GM21717 (cell line): Measurements from ENCODE around the gene FNDC3B.

Source experiments
- ATAC-seq: cut with Tn5 transposase; IDR thresholded peaks from one replicate; pipeline ENCODE4 v1.9.1; 2021; ENCODE audit warnings: mild to moderate bottlenecking, moderate library complexity; ENCODE audit not compliant: unreplicated experiment

Gene FNDC3B

DNA sequence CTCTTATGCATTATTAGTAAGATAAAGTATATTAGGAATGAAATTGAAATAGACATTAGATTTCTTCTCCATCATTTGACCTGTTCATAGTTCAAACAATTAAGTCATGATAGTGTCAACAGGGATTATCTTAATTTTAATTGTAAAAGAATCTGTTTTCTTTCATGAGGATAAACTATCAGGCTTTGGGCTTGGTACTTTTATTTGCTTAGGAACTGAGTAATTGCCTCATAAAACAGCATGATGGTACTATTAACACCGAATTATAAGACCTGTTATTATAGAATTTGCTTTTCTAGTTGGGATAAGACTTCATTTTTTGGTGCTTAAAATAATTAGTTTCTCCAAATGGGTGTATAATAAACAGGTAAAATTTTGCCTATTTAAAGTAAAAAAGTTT is 71.8 kb downstream of the FNDC3B start:
- ATAC-seq = no peak

DNA sequence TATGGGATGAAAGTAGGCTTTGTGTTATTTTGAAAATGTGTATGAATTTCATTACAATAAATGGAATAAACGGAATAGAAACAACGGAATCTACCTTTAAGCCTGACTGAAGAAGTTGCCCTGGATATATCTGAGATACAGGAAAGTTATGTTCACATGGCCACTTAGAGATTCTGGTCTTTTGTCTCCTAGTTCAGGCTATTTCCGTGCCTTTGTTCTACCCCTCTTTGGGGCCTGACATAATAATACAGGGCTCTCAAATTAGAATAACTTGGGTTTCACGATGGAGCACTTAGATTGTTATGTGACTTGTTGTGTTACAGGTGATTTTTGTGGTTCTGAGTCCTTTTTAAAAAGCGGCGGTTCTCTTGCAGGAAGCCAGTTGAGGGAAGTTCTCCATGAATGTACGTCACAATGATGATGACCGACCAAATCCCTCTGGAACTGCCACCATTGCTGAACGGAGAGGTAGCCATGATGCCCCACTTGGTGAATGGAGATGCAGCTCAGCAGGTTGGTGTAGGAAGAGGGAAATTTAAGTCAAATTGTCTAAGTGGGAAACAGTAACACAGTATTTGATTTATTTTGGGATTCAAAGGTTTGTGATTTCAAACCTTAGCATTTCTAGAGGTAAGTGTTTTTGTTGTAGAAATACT is 72.8 kb downstream of the FNDC3B start:
- no peak for ATAC-seq

DNA sequence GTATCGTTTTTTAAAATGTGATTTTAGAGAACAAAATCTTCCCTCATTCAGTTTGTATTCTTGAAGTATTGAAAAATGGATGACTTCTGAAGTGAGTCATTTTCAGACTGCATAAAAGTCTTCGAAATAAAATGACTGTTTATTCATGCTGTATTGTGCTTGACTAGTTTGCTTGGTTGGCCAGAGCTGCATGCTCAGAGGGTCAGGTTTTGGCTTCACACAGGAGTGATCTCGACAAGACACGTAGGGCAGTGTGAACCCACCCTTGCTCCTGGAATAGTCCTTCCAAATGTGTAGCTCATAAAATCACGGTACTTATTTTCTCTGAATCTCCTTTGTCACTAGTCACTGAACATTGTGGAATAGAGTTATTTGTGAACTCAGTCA is 73.3 kb downstream of the FNDC3B start:
- no peak for ATAC-seq

DNA sequence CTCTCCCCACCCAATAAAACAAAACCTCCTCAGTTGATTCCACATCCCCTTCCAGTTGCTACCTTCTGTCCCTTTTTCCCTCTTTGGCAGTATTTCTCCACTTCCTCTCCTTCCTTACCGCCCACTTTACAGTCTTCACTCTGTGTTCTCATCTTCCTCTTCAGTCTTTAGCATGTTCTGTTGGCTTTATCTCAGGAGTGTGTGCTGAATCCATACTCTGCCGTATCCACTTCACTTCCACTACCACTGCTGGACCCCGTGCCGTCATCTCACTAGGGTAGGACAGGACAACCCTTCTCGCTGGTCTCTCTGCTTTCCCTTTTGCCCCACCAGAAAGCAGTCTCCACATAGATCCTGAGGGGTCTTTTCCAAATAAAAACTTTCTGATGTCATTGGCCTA is 74.3 kb downstream of the FNDC3B start:
- no peak for ATAC-seq

DNA sequence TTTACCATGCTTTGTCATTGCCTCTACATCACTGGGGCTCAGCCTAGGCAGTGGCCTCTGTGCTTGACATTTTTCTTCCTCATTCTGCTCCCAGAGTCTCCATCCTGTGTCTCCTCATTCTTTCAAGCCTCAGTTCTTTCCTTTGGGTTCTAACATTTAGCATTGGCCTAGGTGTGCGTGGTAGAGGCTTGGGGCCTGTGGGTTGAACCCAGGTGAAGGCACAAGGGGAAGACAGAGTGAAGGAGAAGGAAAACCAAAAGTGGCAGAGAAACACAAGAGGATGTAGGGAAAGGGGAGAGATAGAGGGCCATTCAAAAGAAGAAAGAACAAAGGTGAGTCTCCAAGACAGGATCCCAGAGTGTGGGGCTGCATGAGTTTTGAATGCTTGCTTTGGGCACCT is 75.7 kb downstream of the FNDC3B start:
- ATAC-seq = no peak

DNA sequence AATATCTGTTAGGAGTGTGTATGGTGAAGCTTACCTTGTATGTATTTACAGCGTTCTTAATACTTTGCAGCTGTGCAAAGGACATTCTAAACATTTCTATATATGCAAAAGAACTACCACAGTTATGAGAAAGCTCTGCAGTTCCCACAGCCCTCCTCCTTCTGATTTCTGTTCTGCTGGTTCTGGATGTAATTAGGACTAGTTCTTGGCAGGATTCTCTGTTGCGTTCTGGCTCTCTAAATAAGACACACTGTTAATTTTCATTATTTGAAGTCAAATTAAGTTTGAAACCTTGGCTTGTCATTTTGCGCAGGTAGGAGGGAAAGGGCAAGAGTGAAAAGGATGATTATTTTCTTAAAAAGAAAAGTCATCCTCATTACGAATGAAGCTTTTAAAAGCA is 76.4 kb downstream of the FNDC3B start:
- ATAC-seq = no peak

DNA sequence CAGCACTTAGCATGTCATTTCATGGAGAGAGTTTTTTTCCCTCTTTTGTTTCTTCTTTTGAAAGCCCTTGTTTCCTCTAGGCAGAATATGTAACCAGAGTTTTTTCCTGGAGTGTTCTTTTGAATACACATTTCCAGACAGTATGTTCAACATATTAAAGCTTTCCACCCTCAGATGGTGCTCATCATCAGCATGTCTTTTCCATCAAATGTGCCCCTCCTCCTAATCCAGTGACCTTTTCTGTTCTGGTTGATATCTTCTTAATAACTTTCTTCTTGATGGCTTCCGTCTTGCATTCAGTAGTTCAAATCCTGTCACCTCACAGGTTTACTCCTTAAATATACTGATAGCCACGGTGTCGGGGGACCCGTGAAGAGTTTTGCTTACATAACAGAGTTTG is 78.6 kb downstream of the FNDC3B start:
- no peak for ATAC-seq

DNA sequence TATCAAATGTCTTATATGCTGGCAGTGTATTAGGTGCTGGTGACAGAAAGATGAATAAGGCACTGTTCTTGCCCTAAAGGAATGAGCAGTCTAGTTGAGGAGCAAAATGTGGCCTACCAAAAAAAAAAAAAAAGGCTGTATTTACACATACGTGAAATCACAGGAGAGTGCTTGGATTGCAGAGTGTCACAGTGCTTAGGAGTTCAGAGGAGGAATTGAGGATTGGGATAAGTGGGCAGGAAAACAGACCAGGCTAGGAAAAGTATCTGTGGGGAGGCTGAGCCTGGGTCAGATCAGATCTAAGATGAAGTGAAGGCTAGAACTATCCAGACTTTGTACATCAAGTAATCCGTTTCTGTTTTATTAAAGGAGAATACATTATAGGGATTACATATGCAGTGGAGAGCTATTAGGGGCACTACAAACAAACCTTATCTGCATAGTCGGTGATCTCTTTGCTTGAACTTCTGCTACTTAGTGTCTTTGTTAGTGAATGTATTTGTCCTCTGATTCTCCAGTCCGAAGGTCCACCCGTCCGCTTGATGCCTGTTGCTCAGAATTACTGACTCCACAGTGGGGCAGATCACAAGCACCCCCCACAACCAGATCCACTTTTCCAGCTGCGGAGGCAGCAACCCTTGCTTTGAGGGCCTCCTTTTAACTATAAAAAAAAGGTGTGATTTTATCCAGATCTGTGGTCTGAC is 80.0 kb downstream of the FNDC3B start:
- ATAC-seq = no peak

DNA sequence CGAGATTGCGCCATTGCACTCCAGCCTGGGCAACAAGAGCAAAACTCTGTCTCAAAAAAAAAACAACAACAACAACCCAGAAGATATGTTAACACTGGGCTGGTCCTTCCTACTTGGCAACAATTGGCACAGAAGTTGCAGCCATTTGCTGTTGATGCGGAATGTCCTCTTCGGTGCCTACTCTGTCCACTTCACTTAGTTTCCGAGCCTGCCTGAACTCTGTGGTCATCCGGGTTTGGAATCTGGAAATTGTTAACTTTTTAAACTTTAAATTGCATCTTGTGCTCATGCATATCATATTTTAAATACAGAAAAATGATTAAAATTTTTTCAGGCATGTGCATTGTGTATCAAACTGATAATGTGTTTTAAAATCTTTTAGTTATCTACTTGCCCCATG is 81.5 kb downstream of the FNDC3B start:
- ATAC-seq = no peak

DNA sequence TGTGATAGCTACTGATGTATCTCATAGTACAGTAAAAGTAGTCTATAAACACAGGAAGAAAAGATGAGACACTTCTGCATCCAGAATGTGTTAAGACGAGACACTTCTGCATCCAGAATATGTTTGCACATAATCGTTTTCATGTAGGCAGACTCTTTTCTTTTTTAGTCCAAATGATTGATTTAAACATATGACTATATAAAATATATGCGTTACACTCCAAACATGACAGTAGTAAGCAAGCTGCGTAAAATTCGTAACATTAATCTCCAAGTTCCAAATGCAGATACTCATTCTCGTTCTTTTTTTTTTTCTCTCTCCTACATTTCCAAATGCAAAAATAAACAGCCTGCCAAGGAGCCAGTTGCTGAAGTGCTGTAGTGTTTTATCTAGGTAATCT is 82.6 kb downstream of the FNDC3B start:
- no peak for ATAC-seq

DNA sequence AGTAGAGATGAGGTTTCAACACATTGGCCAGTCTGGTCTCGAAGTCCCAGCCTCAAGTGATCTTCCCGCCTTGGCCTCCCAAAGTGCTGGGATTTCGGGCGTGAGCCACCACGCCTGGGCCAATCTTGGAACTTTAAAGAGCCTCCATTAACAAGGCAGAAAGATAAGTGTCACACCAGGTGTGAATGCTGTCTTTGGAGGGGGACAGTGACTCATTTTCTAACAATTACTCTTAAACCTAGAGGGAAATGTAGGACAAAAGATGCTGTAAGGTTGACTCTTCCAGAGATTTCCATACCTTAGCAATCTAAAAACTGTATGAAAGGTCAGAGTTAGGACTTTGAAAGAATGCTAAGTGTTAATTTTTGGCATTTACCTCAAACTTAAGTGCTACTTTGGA is 84.9 kb downstream of the FNDC3B start:
- ATAC-seq = no peak

DNA sequence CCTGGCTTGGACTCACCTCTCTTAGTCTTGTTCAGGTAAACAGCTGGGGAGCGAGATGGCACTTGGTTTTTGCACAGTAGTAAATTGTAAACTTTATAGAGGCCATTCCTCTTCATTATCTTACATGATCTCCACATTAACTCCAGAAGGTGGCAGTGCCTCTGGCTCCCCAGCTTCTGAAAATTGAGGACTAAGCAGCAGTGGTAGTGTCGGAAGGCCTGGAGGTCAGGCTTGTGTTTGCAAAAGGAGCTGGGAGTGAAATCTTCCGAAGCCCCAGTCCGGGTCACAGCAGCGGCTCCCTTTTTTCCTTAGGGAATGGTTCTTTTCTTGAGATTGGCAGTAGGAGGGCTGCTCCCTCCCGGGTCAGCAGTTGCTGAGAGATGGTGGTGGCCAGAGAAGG is 85.7 kb downstream of the FNDC3B start:
- ATAC-seq = no peak

DNA sequence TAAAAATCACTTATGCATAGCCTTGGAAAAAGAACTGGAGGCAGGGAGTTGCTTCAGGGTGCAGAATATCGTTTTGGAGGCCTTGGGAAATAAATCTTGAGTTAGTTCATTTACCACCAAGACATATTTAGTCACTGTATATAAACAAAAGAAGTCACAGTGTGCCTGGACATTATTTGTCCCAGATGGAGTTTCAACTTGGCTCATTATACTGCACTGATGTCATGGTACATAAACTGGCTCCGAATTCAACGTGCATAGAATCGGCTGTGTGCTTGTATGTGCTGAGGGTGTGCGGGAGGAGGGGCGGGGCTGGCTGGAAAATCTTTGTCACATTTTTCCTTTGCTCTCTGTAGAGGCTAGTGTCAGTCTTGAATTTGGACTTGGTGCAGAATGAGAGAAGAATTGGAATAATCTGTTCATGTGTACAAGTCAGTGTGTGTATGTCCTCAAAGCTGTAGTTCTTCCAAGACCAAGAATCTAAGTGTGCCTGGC is 86.6 kb downstream of the FNDC3B start:
- ATAC-seq = no peak

DNA sequence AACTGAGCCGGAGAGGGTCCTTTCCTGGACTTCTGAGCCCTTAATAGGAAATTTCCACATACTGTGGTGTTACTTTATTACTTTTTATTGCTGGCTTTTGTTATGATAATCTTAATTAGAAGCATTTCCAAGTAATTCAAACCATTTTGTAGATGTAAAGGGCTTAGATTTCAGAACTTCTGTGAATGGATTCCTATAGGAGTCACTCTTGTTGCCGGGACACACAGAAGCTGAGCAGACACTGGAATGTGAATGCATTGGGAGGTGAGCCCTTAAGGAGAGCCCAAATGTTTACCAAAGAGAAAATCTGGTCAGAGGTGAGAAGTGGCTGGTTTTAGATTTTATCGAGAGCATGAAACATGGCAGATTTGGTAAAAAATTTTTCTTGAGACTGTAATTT is 87.4 kb downstream of the FNDC3B start:
- ATAC-seq = no peak

DNA sequence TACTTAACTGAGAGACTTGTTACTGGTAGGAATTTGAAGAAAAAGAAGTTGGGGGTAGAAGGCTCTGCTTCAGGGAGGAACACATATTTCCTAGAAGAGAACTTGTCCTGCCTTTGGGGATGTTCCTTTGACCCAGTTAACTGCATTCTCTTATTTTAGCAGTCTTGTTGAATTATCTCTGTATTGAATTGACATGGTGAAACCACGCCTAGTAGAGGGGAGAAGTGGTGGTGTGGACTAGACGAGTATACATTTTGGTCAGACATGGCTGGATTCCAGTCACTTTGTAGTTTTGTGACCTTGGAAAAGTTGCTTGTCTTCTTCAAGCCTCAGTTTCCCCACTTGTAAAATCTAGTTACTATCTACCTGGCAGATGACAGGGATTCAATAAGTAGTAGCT is 87.8 kb downstream of the FNDC3B start:
- no peak for ATAC-seq

DNA sequence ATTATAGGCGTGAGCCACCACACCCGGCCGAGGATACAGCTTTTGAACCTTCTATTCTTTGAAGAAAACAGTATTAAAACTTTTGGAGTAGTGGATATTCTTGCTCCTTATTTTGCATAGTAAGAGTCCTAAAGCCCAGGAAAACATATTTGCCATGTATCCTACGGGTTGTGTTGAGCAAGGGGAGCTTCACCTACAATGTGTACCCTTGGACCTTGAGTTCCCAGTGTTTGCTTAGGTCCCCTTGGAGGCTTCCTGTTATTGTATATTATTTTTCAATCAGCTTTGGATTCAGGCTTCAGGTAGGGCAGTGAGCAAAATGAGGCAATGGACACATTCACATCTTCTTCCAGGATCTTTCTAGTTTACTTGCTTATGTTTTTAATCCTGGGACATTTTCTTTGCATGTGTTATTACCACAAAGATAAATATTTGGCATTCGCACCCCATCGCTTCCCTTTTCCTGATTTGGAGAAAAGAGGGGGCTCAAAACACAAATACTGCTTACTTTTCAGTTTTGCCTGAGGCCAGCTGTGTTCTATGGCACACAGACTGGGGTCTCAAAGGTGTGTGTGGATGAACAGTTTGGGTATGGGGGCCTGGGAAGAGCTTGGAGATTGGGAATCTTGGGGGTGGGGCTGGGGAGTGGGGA is 88.7 kb downstream of the FNDC3B start:
- ATAC-seq = no peak

DNA sequence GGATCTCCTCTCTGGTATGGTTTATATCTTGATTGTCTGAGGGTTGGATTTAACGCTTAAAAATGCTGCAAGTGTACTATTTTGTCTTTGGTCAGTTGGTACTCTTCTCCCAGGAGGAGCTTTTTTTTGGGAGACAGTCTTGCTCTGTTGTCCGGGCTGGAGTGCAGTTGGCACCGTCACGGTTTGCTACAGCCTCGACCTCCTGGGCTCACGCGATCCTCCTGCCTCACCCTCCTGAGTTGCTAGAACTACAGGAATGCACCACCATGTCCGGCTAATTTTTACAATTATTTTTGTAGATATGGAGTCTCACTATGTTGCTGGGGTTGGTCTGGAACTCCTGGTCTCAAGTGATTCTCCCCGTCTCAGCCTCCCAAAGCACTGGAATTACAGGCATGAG is 89.5 kb downstream of the FNDC3B start:
- no peak for ATAC-seq

DNA sequence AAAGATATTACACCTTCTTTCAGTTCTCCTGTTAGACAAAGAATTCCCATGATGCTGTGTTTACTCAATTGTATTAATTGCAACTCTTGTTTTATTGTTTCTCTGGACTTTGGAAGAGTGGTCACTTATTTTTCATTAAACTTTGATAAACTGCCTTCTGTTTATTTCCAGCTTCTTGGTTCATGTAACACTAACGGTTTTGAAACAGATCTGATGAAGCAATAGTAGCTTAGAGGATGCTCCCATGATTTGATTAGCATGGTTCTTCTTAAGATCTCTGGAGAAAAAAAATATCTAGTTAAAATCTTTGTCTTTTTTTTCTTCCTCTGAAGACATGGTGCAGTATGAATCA is 90.1 kb downstream of the FNDC3B start:
- ATAC-seq = no peak

DNA sequence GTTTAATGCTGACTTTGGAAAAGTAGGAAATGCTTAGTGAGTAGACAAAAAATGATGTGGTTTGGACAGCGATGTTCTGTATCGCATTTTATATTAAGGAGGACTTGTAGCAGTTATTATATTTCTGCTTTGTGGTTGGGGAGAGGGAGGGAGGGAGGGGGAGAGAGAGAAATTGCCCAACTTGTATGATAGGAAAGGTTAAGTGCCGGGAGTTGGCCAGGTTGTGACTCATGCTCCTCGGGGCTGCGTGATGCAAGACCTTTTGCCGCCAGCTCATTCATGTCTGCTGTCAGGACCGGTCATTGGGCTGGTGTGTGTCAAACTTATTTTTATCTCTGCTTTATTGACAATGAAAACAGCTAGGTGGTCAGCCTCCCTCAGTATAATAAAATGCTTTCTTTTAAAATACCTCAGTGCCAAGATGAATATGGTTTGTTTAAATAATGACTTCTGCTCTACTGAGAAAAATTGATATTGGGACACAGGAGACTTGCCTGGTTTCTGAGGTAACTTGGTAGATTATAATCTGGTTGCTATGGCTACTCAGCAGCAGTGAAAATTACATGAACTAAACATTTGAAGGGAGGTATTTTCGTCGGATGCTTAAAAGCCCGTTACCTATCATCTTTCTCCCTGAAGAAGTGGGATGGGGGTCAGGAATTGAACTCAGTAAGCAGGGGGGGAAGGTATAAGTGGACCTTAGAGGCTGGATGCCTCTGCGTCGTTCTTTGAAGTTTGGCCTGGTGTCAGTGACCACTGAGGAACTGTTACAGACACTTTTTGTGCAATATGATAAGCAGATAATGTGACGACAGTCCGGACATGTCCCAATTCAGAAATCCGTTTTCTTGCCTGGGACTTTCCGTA is 90.7 kb downstream of the FNDC3B start:
- ATAC-seq = no peak

DNA sequence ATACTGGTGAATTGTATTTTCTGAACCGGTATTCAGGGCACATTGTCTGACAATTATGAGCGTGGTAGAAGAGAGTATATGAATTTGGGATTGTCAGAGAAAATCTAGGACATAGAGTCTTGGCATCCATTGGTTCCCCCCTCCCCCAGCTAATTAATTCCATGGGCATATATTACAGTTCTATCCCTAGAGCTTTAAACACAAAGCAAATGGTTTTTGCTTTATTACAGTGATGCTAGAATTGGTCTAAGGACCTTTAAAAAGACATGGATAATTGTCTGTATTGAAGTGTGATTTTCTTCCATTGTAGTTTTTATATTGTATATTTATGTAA is 91.3 kb downstream of the FNDC3B start:
- no peak for ATAC-seq

DNA sequence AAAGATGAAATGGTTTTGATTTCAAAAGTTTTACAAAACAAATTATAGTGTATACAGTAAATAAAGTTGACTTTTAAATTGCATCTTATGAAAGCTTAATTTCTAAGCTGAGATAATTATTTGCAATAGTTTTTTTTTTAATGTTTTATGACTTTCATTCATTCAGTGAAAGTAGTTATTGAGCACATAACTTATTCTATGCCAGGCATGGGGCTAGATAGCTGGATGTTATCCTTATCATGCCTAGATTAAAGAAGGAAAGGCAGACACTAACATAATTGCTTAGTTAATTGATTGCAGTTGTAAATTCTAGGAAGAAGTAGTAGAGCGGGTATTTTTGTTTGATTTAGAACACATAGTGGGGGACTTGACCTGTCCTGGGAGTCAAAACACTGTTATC is 92.4 kb downstream of the FNDC3B start:
- ATAC-seq = no peak

DNA sequence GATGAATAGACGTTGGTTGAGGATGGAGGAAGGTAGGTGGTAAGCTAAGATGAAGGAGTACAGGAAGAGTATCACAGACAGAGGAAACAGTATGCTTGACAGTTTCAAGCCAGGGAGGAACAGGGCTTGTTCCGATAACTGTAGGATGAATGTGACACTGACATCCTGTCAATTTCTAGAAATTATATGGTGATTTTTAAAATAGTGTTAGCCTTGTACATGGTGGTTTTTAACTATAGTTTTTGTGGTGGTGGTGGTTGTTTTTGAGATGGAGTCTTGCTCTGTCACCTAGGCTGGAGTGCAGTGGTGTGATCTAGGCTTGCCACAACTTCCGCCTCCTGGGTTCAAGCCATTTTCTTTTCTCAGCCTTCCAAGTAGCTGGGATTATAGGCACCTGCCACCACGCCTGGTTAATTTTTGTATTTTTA is 92.8 kb downstream of the FNDC3B start:
- no peak for ATAC-seq
